ENCODE measurements around the gene IFT25.

- TF ChIP-seq GATA2 (IDR thresholded peaks at IDR 0.05; ENCODE audit: low read depth, low read length) (no peak), GATA3 (IDR thresholded peaks at IDR 0.05; ENCODE audit: low read depth, low read length) (no peak)
Measured at GRCh38 chr1:53892911-53893310, 52.6 kb downstream of the IFT25 start.
